Measurements from ENCODE around the gene ZNF716.
"Not testable (repeated sequence)": the region's sequence is repeated elsewhere in the genome, so short reads cannot be mapped to it uniquely, and the experiment has no call there.

The ZNF716 gene

DNA sequence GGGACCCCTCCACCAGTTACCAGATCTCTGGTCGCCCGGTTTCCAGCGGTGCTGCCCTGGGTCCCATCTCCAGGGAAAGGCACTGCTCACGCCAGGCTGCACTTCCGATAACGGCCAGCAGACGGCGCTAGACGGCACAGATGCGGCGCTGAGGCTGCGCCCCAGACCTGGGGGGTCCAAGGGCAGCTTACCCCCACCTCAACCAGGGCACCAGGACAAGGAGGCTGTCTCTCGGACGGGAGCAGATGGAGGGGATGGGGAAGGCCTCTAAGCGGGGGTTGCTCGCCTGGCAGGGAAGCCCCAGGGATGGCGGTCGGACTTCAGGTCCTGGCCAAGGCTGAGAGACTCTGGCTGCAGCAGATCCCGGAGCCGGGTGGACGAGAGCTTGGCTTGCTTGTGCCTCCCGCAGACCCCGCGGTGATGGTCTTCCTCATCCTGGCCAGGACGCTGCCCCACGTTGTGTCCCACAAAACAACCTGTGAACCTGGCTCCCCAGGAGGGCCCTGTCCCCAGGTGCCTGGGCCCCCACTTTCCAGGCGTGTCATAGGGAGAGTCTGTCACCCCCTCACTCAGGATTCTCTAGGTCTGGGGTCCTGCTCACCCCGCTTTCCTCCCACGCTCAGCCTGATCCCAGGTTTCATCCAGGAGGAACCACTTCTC lies 23.9 kb upstream of the ZNF716 start:
- DNase-seq, result no peak

GRCh38 chr7:57426629-57427003 lies 23.4 kb upstream of the ZNF716 start:
- no peak for DNase-seq

- no peak for DNase-seq
Measured at GRCh38 chr7:57427146-57427545, 22.8 kb upstream of the ZNF716 start.

DNA sequence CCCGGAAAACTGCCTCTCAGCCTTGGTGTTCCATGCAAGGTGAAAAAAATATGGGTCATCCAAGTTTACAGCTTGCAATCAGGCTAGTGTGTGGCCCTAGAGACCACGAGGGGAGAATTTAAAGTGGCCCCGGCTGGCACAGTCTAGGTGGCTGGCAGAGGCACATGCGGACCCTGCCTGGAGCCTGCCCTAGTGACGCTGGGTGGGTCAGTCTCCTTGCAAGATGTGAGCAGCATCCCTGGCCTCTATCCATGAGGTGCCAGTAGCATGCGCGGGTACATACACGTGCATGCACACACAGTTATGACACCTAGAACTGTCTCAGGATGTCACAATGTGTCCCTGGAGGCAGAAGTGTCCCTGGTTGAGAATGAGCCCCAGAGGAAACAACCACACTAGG lies 22.4 kb upstream of the ZNF716 start:
- DNase-seq, result no peak

DNA sequence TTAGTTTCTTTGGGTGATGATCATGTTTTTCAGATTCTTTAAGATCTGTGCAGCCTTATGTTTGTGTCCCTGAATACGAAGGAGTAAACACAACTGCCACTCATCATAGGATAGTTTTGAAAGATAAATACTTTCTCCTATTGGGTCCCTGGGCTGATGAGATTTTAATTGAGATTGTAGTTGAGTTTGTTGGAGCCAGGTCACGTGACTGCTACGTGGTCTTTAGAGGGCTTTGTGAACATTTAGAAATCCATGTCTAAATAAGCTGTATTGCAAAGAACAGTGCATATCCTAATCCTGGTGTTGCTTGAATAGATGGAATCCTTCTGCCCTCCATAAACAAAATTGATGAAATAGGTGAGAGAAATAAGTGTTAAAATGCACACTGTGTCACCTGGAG lies 17.4 kb upstream of the ZNF716 start:
- no peak for DNase-seq

DNA sequence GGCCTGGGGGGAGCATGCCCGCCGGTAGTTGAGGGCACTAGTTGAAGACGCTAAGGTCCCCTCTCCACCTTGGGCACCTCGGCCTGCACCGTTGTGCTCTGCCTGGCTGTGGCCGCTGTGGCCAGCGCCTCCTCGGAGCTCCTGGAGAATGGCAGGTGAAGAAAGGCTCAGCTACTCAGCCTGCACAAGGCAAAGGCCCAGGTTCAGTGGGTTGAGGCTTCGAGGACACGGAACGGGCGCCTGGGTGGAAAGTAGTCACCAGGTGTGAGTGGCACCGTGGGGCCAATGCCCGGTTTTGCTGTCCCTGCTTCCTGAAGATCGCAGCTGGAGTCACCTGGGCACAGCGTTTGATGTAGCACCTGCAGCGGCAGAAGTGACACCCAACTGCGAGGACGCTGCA lies 12.4 kb upstream of the ZNF716 start:
- no peak for DNase-seq

- DNase-seq, result no peak
Measured at GRCh38 chr7:57438244-57438643, 11.7 kb upstream of the ZNF716 start.

DNA sequence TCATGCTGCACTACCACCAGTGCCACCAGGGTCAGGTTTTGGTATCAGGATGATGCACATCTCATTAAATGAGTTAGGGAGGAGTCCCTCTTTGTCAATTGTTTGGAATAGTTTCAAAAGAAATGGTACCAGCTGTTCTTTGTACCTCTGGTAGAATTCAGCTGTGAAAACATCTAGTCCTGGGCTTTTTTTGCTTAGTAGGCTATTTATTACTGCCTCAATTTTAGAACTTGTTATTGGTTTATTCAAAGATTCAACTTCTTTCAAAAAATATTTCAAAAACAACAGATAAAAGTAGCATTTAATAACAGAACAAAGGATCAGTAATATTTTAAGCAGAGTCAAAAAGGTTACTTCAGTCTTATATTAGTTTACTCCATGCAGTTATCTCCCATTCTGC lies 6.4 kb upstream of the ZNF716 start:
- DNase-seq, result no peak

- not testable (repeated sequence) for DNase-seq
Measured at GRCh38 chr7:57469186-57469828, 19.3 kb downstream of the ZNF716 start.

GRCh38 chr7:57480304-57480703 lies 30.3 kb downstream of the ZNF716 start:
- not testable (repeated sequence) for DNase-seq

DNA sequence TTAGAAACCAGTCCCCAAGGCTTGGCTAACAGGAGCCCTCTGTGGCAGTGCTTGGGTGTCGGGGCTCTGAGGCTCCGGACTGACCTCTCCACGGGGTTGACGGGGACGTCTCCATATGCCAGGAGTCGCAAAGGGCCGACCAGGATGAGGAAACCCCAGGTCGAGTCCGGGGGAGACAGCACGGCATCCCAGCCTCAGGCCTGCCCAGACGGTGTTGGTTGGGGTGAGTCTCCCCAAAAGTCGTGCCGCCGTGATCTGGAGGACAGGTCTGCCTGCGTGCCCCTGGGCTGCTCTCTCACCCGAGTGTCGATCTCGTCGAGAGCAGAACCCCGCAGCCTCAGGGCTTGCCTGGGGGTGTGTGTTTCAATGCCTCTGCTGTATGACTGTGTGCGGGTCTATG lies 35.0 kb downstream of the ZNF716 start:
- DNase-seq, result not testable (repeated sequence)

DNA sequence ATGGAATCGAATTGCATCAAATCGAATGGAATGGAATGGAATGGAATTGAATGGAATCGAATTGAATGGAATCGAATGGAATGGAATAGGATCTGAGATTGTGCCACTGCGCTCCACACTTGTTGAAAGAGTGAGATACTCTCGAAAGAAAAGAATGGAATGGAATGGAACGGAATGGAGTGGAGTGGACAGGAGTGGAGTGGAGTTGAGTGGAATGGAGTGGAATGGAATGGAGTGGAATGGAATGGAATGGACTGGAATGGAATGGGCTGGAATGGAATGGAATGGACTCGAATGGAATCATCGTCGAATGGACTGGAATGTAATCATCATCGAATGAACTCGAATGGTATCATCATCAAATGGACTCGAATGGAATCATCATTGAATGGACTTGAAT lies 38.0 kb downstream of the ZNF716 start:
- DNase-seq, result no peak

DNA sequence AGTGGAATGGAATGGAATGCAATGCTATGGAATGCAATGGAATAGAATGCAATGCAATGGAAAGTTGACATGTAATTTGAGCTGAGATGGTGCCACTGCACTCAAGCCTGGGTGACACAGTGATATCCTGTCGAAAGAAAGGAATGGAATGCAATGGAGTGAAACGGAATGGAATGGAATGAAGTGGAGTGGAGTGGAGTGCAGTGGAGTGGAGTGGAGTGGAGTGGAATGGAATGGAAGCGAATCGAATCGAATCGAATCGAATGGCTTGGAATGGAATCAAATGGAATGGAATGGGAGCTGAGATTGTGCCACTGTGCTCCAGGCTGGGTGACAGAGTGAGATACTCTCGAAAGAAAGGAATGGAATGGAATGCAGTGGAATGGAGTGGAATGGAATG lies 45.1 kb downstream of the ZNF716 start:
- DNase-seq, result not testable (repeated sequence)

- DNase-seq, result no peak
Measured at GRCh38 chr7:57496395-57496794, 46.4 kb downstream of the ZNF716 start.

- no peak for DNase-seq
Measured at GRCh38 chr7:57505176-57505575, 55.2 kb downstream of the ZNF716 start.
